GM12801 (cell line): ENCODE measurements around the gene CCDC184.

Source experiments
- CTCF ChIP-seq: IDR thresholded peaks from one replicate; pipeline ENCODE4 v1.5.1; 2011; ENCODE audit warnings: control low read depth; ENCODE audit not compliant: insufficient read length; ENCODE audit errors: extremely low read depth

Gene CCDC184

DNA sequence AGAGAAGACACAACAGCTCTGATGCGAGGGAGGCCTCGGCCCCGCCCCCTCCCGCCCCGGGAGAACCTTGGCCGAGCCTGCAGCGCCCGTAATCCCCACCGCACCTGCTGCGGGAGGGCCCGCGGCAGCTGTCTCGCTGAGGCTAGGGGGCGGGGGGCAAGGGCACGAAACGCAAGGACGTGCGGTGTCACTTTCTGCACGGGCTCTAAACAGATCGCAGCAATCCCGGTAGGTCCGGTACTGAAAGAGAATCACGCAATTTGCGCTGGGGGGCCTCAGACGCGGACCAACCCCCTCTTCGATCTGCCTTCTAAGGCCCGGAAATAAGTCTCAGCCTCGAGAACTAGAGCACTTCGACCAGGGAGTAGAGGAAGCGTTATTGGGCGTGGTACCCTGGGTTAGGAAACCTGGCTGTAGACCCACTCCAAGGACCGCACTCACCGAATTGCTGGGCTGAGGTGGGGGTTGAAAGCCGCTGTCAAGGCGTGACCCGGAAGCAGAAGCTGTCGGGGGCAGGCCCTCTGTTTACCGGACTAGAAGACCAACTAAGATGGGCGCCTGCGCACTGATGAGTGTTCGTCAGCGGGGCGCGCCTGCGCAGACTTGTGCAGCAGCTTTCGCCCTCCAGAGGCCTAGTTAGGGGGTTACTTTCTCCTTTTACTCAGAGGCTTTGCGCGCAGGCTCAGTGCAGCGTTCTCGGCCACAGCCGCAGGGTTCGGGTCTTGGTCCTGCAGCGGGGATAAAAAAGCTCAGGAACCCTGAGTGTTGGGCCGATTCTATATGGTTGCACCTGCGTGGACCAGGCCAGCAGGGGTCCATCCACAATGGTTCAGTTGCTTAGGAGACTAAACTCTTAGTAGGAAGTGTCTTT, 26.2 kb upstream of the CCDC184 start, which contains the start of gene ASB8:
ASB8 (minus strand) TSS at position 498 of the 871 bp plus-strand sequence. CDS start 4,019 bp downstream, outside the sequence.
- TF ChIP-seq CTCF: no peak

- TF ChIP-seq CTCF: no peak
Observed at GRCh38 chr12:48157889-48158370, 25.5 kb upstream of the CCDC184 start.

DNA sequence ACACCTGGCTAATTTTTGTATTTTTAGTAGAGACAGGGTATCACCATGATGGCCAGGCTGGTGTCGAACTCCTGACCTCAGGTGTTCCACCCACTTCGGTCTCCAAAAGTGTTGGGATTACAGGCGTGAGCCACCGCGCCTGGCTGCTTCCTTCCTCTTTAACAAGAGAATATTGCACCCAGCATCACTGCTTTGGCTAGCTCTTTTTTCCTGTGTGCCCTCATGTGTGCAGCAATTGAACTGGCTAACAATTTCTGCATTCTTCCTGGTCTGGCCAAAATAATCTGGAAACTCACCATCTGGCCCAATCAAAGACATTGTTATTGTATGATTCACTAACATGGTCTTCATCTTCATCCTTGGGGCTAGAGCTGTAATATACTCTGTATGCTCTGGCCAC, 23.4 kb upstream of the CCDC184 start:
- TF ChIP-seq CTCF: no peak

DNA sequence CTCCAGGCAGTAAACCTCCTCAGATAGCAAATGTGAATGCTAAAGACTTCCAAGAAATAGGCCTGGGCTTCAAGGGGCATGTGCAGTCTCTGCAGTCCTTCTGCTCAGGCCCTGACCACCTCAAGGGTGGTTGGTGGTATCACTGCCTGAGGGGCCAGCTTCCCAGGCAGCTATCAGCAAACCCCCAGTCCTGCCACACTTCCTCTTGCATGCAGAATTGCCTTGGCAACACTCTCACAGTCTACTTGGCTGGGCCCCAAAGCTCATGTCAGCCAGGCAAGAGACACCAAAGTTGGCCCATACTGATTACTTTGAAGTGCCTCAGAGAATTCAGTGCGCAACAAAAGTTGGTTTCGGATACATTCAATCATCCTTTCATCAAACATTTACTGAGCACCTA, 22.6 kb upstream of the CCDC184 start:
- TF ChIP-seq CTCF: no peak

- no peak for TF ChIP-seq CTCF
Observed at GRCh38 chr12:48163150-48163747, 20.2 kb upstream of the CCDC184 start.

DNA sequence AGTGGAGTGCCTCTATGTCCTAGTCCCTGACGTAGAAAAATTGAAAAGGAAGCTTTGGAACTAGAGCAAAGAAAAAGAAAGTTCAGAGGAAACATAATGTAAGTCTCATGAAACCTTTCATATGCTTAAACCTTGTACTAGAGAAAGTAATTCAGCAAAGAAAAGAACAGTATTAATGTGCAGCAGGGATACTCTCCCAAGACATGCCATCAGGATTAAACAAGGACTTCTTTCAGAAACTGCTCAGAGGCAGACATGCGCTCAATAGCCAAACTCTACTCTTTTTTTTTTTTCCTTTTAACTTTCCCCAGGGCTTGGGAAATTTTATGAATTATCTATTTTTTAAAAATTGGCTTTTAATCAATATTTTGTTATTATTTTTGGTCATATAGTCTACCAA, 19.0 kb upstream of the CCDC184 start:
- no peak for TF ChIP-seq CTCF

GRCh38 chr12:48165089-48165981, 18.1 kb upstream of the CCDC184 start:
- TF ChIP-seq CTCF: no peak
